Measurements from ENCODE around the gene SH3BGR. TPM values are rescaled to one million over a fixed set of nuclear protein-coding genes. Genes with fewer than 3 reads are reported as not detected.

SH3BGR gene
- total RNA-seq, 1 experiment from 2014 or later = 3.2 TPM

DNA sequence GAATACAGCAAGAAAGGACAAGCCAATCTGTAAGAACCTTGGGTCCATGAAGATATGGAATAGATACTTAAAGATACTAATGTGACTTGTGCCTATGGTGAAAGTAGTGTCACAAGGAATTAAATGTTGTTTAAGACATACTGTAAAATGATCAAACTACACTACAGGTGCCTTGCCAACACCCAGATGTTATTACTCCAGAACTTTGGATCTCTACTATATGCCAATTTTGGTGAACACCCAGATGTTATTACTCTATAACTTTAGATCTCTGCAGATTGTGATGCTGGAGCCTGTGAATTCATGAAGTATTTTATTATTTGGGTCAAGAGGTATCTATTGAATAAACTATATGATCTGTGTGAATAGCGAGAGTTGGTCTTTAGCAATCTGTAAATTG is 101.1 kb downstream of the SH3BGR start:
- H3K4me3 Mint-ChIP-seq (ENCODE audit: low read depth, unreplicated experiment) = no peak overlapping the region
- H3K4me1 Mint-ChIP-seq (ENCODE audit: low read depth, unreplicated experiment) = no peaks in the 10 kb centered on the region
- no TSS peak for BruUV-seq (replicated peaks)
- CTCF ChIA-PET = no interaction called here
- no peak for DNase-seq
- H3K27ac Mint-ChIP-seq (ENCODE audit: unreplicated experiment) = no peak overlapping the region
- intact Hi-C loops (cut with micrococcal nuclease; ENCODE audit: unreplicated experiment) = no loop called here
- TF ChIP-seq, protein P1, sequence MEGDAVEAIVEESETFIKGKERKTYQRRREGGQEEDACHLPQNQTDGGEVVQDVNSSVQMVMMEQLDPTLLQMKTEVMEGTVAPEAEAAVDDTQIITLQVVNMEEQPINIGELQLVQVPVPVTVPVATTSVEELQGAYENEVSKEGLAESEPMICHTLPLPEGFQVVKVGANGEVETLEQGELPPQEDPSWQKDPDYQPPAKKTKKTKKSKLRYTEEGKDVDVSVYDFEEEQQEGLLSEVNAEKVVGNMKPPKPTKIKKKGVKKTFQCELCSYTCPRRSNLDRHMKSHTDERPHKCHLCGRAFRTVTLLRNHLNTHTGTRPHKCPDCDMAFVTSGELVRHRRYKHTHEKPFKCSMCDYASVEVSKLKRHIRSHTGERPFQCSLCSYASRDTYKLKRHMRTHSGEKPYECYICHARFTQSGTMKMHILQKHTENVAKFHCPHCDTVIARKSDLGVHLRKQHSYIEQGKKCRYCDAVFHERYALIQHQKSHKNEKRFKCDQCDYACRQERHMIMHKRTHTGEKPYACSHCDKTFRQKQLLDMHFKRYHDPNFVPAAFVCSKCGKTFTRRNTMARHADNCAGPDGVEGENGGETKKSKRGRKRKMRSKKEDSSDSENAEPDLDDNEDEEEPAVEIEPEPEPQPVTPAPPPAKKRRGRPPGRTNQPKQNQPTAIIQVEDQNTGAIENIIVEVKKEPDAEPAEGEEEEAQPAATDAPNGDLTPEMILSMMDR (IDR thresholded peaks at IDR 0.05; ENCODE audit: unreplicated experiment) = no peak
- H3K27me3 Mint-ChIP-seq (ENCODE audit: unreplicated experiment) = no peaks in the 10 kb centered on the region
- no peaks in the 10 kb centered on the region for H3K36me3 Mint-ChIP-seq (ENCODE audit: insufficient read depth, unreplicated experiment)
- H3K9me3 Mint-ChIP-seq (ENCODE audit: low read depth, unreplicated experiment) = no peaks in the 10 kb centered on the region

DNA sequence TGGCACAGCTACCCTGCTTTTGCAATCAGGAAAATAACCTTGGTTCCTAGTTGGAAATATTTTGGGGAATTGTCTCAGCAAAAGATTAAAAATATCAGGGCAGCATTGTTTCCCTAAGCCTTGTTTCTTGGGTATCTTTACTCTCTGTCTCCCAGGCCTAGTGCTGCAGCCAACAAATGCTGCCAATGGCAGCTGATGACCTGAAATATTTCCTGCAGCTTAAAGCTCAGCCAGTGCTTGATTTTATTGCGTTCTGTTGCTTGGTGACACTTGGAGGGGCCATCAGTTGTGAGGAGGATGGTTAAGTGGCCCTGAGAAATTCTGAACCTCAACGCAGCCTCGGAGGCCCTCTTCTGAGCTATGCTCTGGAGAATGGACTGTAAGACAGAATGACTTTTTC is 101.6 kb downstream of the SH3BGR start:
- no peak overlapping the region for H3K4me3 Mint-ChIP-seq (ENCODE audit: low read depth, unreplicated experiment)
- H3K27me3 Mint-ChIP-seq (ENCODE audit: unreplicated experiment) = no peaks in the 10 kb centered on the region
- H3K4me1 Mint-ChIP-seq (ENCODE audit: low read depth, unreplicated experiment) = no peaks in the 10 kb centered on the region
- no peaks in the 10 kb centered on the region for H3K36me3 Mint-ChIP-seq (ENCODE audit: insufficient read depth, unreplicated experiment)
- no peak overlapping the region for H3K27ac Mint-ChIP-seq (ENCODE audit: unreplicated experiment)
- TF ChIP-seq, protein P1 (IDR thresholded peaks at IDR 0.05; ENCODE audit: unreplicated experiment) = no peak
- DNase-seq = no peak
- BruUV-seq (replicated peaks) = no TSS peak
- intact Hi-C loops (cut with micrococcal nuclease; ENCODE audit: unreplicated experiment) = no loop called here
- no peaks in the 10 kb centered on the region for H3K9me3 Mint-ChIP-seq (ENCODE audit: low read depth, unreplicated experiment)
- CTCF ChIA-PET = no interaction called here

DNA sequence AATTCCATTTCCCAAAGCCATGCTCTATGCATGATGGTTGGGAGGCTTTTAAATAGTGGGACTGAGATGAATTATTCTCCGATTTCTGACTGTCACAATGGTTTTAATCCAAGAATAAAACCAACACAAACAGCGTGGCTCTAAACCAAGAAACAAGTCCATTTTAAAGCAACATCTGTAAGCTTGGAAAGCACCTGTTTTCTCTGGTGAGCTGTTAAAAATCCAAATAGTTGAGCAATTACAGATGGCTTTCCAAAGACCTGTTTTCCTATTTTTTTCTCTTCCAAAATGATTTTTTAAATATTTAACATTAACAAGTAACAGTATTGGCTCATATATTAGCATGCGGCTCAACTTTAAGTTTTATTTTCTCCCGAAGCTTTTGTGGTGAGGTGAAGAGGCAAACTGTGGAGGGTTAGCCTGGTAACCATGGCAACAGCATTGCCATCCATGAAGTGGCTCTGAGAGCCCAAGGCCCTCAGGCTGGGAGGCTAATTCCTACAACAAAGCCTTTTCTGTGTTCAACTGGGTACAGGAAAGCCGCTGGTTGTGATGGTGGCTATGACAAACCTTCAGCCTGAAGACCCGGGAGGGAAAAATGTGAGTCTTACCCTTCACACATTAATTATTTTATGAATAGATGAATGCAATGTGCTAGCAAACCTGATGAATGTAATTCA is 104.3 kb downstream of the SH3BGR start:
- H3K4me3 Mint-ChIP-seq (ENCODE audit: low read depth, unreplicated experiment) = no peak overlapping the region
- BruUV-seq (replicated peaks) = no TSS peak
- intact Hi-C loops (cut with micrococcal nuclease; ENCODE audit: unreplicated experiment) = no loop called here
- CTCF ChIA-PET = no interaction called here
- no peaks in the 10 kb centered on the region for H3K4me1 Mint-ChIP-seq (ENCODE audit: low read depth, unreplicated experiment)
- TF ChIP-seq, protein P1 (IDR thresholded peaks at IDR 0.05; ENCODE audit: unreplicated experiment) = no peak
- H3K27me3 Mint-ChIP-seq (ENCODE audit: unreplicated experiment) = no peaks in the 10 kb centered on the region
- H3K27ac Mint-ChIP-seq (ENCODE audit: unreplicated experiment) = no peak overlapping the region
- no peak for DNase-seq
- H3K36me3 Mint-ChIP-seq (ENCODE audit: insufficient read depth, unreplicated experiment) = no peaks in the 10 kb centered on the region
- no peaks in the 10 kb centered on the region for H3K9me3 Mint-ChIP-seq (ENCODE audit: low read depth, unreplicated experiment)

GRCh38 chr21:39559511-39559910 is 107.7 kb downstream of the SH3BGR start:
- TF ChIP-seq, protein P1 (IDR thresholded peaks at IDR 0.05; ENCODE audit: unreplicated experiment) = no peak
- BruUV-seq (replicated peaks) = no TSS peak
- H3K4me1 Mint-ChIP-seq (ENCODE audit: low read depth, unreplicated experiment) = no peaks in the 10 kb centered on the region
- intact Hi-C loops (cut with micrococcal nuclease; ENCODE audit: unreplicated experiment) = no loop called here
- H3K36me3 Mint-ChIP-seq (ENCODE audit: insufficient read depth, unreplicated experiment) = no peaks in the 10 kb centered on the region
- CTCF ChIA-PET = no interaction called here
- H3K9me3 Mint-ChIP-seq (ENCODE audit: low read depth, unreplicated experiment) = no peaks in the 10 kb centered on the region
- no peak overlapping the region for H3K27ac Mint-ChIP-seq (ENCODE audit: unreplicated experiment)
- no peak for DNase-seq
- no peaks in the 10 kb centered on the region for H3K27me3 Mint-ChIP-seq (ENCODE audit: unreplicated experiment)
- no peak overlapping the region for H3K4me3 Mint-ChIP-seq (ENCODE audit: low read depth, unreplicated experiment)
